ENCODE measurements around the gene COL5A1. TPM values are rescaled to one million over a fixed set of nuclear protein-coding genes. Genes with fewer than 3 reads are reported as not detected.

COL5A1 gene
- total and polyA plus RNA-seq, 11 donors: 7.6 to 91.3 (median 13.4) TPM

GRCh38 chr9:134773842-134774241, 132.2 kb downstream of the COL5A1 start:
- TF ChIP-seq POLR2A (IDR thresholded peaks at IDR 0.05): no peak
- TF ChIP-seq CTCF (IDR thresholded peaks at IDR 0.05): no peak
- H3K4me1 ChIP-seq: peaks cover 0 to 39% (median 10%) of the 10 kb centered on the region in 12 donors
- DNase-seq (peak in 2 of 5 donors; percentile 46 to 72), ATAC-seq (peak; percentile 31 to 51 (median 44))
- intact Hi-C loops (cut with DNase I): loop anchor here in 6 of 10 donors (10.0 kb wide), 4 partner anchors 121 to 641 kb away; no protein-coding TSS in a partner anchor
- H3K27me3 ChIP-seq: peaks cover 0 to 4% (median 0%) of the 10 kb centered on the region in 9 donors
- WGBS, 4 donors: 51 to 65% (median 54%) methylated on average over 10 to 11 of the region's 11 CpGs
- no peak overlapping the region for H3K4me3 ChIP-seq
- H3K27ac ChIP-seq: peak overlapping the region in 3 of 12 donors; percentile 17 to 42 (median 41)
- H3K36me3 ChIP-seq: peaks cover 0 to 53% (median 4%) of the 10 kb centered on the region in 9 donors
- H3K9me3 ChIP-seq: no peaks in the 10 kb centered on the region

- H3K9me3 ChIP-seq: no peaks in the 10 kb centered on the region
- H3K4me1 ChIP-seq: peaks cover 0 to 38% (median 11%) of the 10 kb centered on the region in 12 donors
- H3K27ac ChIP-seq: no peak overlapping the region
- H3K27me3 ChIP-seq: peaks cover 0 to 4% (median 0%) of the 10 kb centered on the region in 9 donors
- intact Hi-C loops (cut with DNase I): loop anchor here in 6 of 10 donors (10.0 kb wide), 4 partner anchors 120 to 640 kb away; no protein-coding TSS in a partner anchor
- no peak overlapping the region for H3K4me3 ChIP-seq
- DNase-seq: no peak
- H3K36me3 ChIP-seq: peaks cover 0 to 51% (median 4%) of the 10 kb centered on the region in 9 donors
- no peak for ATAC-seq
- WGBS, 4 donors: 87 to 92% (median 90%) methylated on average over 9 to 10 of the region's 10 CpGs
- TF ChIP-seq CTCF (IDR thresholded peaks at IDR 0.05): no peak
- no peak for TF ChIP-seq POLR2A (IDR thresholded peaks at IDR 0.05)
Observed at GRCh38 chr9:134774410-134774809, 132.8 kb downstream of the COL5A1 start.

- Histone ChIP-seq H3K9me3 (no peaks in the 10 kb centered on the region), H3K27ac (no peak overlapping the region), H3K4me3 (no peak overlapping the region), H3K4me1 (peaks cover 0 to 38% (median 10%) of the 10 kb centered on the region in 12 donors), H3K36me3 (peaks cover 0 to 60% (median 10%) of the 10 kb centered on the region in 9 donors), H3K27me3 (no peaks in the 10 kb centered on the region)
- no peak for DNase-seq
- no peak for ATAC-seq
- TF ChIP-seq CTCF (IDR thresholded peaks at IDR 0.05) (no peak), POLR2A (IDR thresholded peaks at IDR 0.05) (no peak)
- intact Hi-C loops (cut with DNase I): loop anchor here in 8 of 10 donors (5.0 to 10.0 kb wide), 7 partner anchors 119 to 639 kb away; no protein-coding TSS in a partner anchor
- 90 to 93% (median 92%) methylated on average over 30 of the region's 30 CpGs for WGBS, 4 donors
Observed at GRCh38 chr9:134775081-134775951, 133.7 kb downstream of the COL5A1 start.

All from heart left ventricle (tissue), 16 donors.